SK-N-SH treated with all-trans-retinoic acid at 6 μM for 48 hours (cell line): ENCODE results near the gene XRCC3.

ENCODE experiments used
- ATAC-seq: fragments of 200-7000 bp; cut with Tn5 transposase; 3 replicates; pipeline ENCODE4 v1.9.1; 2020; ENCODE audit warnings: mild to moderate bottlenecking, moderate library complexity
- ARNTL ChIP-seq: fragments of 450-650 bp; formaldehyde crosslinking; IDR thresholded peaks from 2 replicates; pipeline ENCODE4 v1.5.0; 2020; ENCODE audit warnings: low read depth, mild to moderate bottlenecking, moderate library complexity, borderline replicate concordance
- BACH2 ChIP-seq: fragments of 250-450 bp; sonication (Bioruptor Pico); IDR thresholded peaks from 2 replicates; pipeline ENCODE4 v1.9.0; 2021; ENCODE audit warnings: mild to moderate bottlenecking, borderline replicate concordance
- CSDC2 ChIP-seq: fragments of 250-450 bp; sonication (Bioruptor Pico); IDR thresholded peaks from 2 replicates; pipeline ENCODE4 v1.5.0; 2020; ENCODE audit warnings: mild to moderate bottlenecking, moderate library complexity
- ESRRG ChIP-seq: fragments of 250-450 bp; sonication (Bioruptor Pico); IDR thresholded peaks from 2 replicates; pipeline ENCODE4 v1.6.1; 2021; ENCODE audit warnings: mild to moderate bottlenecking
- GLIS3 ChIP-seq: fragments of 250-450 bp; sonication (Bioruptor Pico); IDR thresholded peaks from 2 replicates; pipeline ENCODE4 v1.5.0; 2020; ENCODE audit warnings: mild to moderate bottlenecking, moderate library complexity
- ISL1 ChIP-seq: fragments of 250-450 bp; sonication (Bioruptor Pico); IDR thresholded peaks from 2 replicates; pipeline ENCODE4 v2.1.2; 2022; ENCODE audit warnings: mild to moderate bottlenecking, moderate library complexity
- OSR1 ChIP-seq: fragments of 250-450 bp; sonication (Bioruptor Pico); IDR thresholded peaks from 2 replicates; pipeline ENCODE4 v1.8.0; 2022; ENCODE audit warnings: moderate library complexity, mild to moderate bottlenecking, inconsistent platforms
- PPARA ChIP-seq: fragments of 250-450 bp; sonication (Bioruptor Pico); IDR thresholded peaks from 2 replicates; pipeline ENCODE4 v1.5.0; 2020; ENCODE audit warnings: mild to moderate bottlenecking, borderline replicate concordance
- RARB ChIP-seq: fragments of 250-450 bp; sonication (Bioruptor Pico); IDR thresholded peaks from 2 replicates; pipeline ENCODE4 v1.8.0; 2021; ENCODE audit warnings: mild to moderate bottlenecking, moderate library complexity
- SNAI2 ChIP-seq: fragments of 250-450 bp; sonication (Bioruptor Pico); IDR thresholded peaks from 2 replicates; pipeline ENCODE4 v1.5.0; 2020; ENCODE audit warnings: mild to moderate bottlenecking, moderate library complexity
- TCF4 ChIP-seq: fragments of 250-450 bp; sonication (Bioruptor Pico); IDR thresholded peaks from 2 replicates; pipeline ENCODE4 v1.8.0; 2021; ENCODE audit warnings: mild to moderate bottlenecking, moderate library complexity, borderline replicate concordance
- TOX ChIP-seq: fragments of 250-450 bp; sonication (Bioruptor Pico); IDR thresholded peaks from 2 replicates; pipeline ENCODE4 v1.8.0; 2021; ENCODE audit warnings: mild to moderate bottlenecking, moderate library complexity, borderline replicate concordance
- TSHZ2 ChIP-seq: fragments of 250-450 bp; sonication (Bioruptor Pico); IDR thresholded peaks from 2 replicates; pipeline ENCODE4 v1.5.0; 2020; ENCODE audit warnings: mild to moderate bottlenecking, moderate library complexity
- ZC3H10 ChIP-seq: fragments of 250-450 bp; sonication (Bioruptor Pico); IDR thresholded peaks from 2 replicates; pipeline ENCODE4 v1.5.1; 2021; ENCODE audit warnings: mild to moderate bottlenecking, moderate library complexity
- ZFP3 ChIP-seq: fragments of 250-450 bp; sonication (Bioruptor Pico); IDR thresholded peaks from 2 replicates; pipeline ENCODE4 v1.5.0; 2020; ENCODE audit warnings: mild to moderate bottlenecking, moderate library complexity
- ZFP30 ChIP-seq: fragments of 450-650 bp; formaldehyde crosslinking; IDR thresholded peaks from 2 replicates; pipeline ENCODE4 v1.5.0; 2022; ENCODE audit warnings: mild to moderate bottlenecking, moderate library complexity
- ZNF565 ChIP-seq: fragments of 450-650 bp; formaldehyde crosslinking; conservative IDR thresholded peaks from 2 replicates; pipeline ENCODE4 v1.5.0; 2020; ENCODE audit warnings: low read depth, mild to moderate bottlenecking, moderate library complexity
- ZNF70 ChIP-seq: fragments of 450-650 bp; formaldehyde crosslinking; IDR thresholded peaks from 2 replicates; pipeline ENCODE4 v1.5.0; 2020; ENCODE audit warnings: mild to moderate bottlenecking, moderate library complexity
- TF ChIP-seq, protein P1 (sequence below): fragments of 250-450 bp; sonication (Bioruptor Pico); IDR thresholded peaks from 2 replicates; pipeline ENCODE4 v1.5.1; 2020; ENCODE audit warnings: low read depth, mild to moderate bottlenecking, moderate library complexity
- TF ChIP-seq, protein P2 (sequence below): fragments of 250-450 bp; sonication (Bioruptor Pico); IDR thresholded peaks from 2 replicates; pipeline ENCODE4 v1.5.1; 2021; ENCODE audit warnings: mild to moderate bottlenecking, moderate library complexity
- TF ChIP-seq, protein P3 (sequence below): fragments of 250-450 bp; sonication (Bioruptor Pico); IDR thresholded peaks from 2 replicates; pipeline ENCODE4 v1.8.0; 2020; ENCODE audit warnings: mild to moderate bottlenecking, moderate library complexity, borderline replicate concordance

The XRCC3 gene

GRCh38 chr14:103675957-103676356 lies 39.3 kb downstream of the XRCC3 start:
- ATAC-seq = no peak
- TF ChIP-seq, protein P1, sequence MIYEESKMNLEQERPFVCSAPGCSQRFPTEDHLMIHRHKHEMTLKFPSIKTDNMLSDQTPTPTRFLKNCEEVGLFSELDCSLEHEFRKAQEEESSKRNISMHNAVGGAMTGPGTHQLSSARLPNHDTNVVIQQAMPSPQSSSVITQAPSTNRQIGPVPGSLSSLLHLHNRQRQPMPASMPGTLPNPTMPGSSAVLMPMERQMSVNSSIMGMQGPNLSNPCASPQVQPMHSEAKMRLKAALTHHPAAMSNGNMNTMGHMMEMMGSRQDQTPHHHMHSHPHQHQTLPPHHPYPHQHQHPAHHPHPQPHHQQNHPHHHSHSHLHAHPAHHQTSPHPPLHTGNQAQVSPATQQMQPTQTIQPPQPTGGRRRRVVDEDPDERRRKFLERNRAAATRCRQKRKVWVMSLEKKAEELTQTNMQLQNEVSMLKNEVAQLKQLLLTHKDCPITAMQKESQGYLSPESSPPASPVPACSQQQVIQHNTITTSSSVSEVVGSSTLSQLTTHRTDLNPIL (CRISPR knock-in tag) = no peak
- TF ChIP-seq OSR1 (CRISPR knock-in tag) = no peak
- TF ChIP-seq ISL1 (CRISPR knock-in tag) = no peak
- no peak for TF ChIP-seq TCF4
- TF ChIP-seq, protein P2, sequence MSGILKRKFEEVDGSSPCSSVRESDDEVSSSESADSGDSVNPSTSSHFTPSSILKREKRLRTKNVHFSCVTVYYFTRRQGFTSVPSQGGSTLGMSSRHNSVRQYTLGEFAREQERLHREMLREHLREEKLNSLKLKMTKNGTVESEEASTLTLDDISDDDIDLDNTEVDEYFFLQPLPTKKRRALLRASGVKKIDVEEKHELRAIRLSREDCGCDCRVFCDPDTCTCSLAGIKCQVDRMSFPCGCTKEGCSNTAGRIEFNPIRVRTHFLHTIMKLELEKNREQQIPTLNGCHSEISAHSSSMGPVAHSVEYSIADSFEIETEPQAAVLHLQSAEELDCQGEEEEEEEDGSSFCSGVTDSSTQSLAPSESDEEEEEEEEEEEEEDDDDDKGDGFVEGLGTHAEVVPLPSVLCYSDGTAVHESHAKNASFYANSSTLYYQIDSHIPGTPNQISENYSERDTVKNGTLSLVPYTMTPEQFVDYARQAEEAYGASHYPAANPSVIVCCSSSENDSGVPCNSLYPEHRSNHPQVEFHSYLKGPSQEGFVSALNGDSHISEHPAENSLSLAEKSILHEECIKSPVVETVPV (CRISPR knock-in tag) = no peak
- TF ChIP-seq ZC3H10 (CRISPR knock-in tag) = no peak
- TF ChIP-seq PPARA (CRISPR knock-in tag) = no peak

GRCh38 chr14:103671911-103672310 lies 43.3 kb downstream of the XRCC3 start:
- no peak for TF ChIP-seq ZNF70
- TF ChIP-seq SNAI2 (CRISPR knock-in tag) = no peak
- no peak for TF ChIP-seq GLIS3
- TF ChIP-seq TSHZ2 (CRISPR knock-in tag) = no peak
- TF ChIP-seq ESRRG (CRISPR knock-in tag) = no peak
- TF ChIP-seq ZFP3 (CRISPR knock-in tag) = no peak
- TF ChIP-seq PPARA (CRISPR knock-in tag) = no peak
- TF ChIP-seq, protein P2 (CRISPR knock-in tag) = no peak
- TF ChIP-seq OSR1 (CRISPR knock-in tag) = no peak
- TF ChIP-seq ZNF565 (CRISPR knock-in tag) = no peak
- TF ChIP-seq ZC3H10 (CRISPR knock-in tag) = no peak
- no peak for TF ChIP-seq TOX (CRISPR knock-in tag)
- ATAC-seq = no peak

DNA sequence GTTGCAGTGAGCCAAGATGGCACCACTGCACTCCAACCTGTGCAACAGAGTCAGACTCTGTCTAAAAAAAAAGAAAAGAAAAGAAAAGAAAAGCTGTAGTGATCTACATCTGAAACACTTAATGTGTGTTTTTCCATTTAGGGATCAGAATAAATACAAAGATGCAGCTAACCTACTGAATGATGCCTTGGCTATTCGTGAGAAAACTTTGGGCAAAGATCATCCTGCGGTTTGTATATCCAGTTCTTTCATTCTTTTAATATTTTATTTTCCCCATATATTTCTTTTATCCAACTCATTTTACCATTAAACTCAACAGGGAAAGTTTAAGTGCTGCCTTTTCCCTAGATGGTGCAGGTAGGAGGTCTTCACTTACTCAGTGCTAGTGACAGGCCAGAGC lies 45.9 kb downstream of the XRCC3 start:
- no peak for TF ChIP-seq ZFP30 (CRISPR knock-in tag)
- ATAC-seq = no peak

GRCh38 chr14:103668117-103668516 lies 47.1 kb downstream of the XRCC3 start:
- no peak for ATAC-seq
- TF ChIP-seq RARB (CRISPR knock-in tag) (no peak), GLIS3 (no peak), ESRRG (CRISPR knock-in tag) (no peak), BACH2 (CRISPR knock-in tag) (no peak), OSR1 (CRISPR knock-in tag) (no peak), TCF4 (no peak), ZNF70 (no peak), ZFP30 (CRISPR knock-in tag) (no peak), TSHZ2 (CRISPR knock-in tag) (no peak), PPARA (CRISPR knock-in tag) (no peak), ZNF565 (CRISPR knock-in tag) (no peak), TOX (CRISPR knock-in tag) (no peak), CSDC2 (CRISPR knock-in tag) (no peak), ARNTL (CRISPR knock-in tag) (no peak), ZC3H10 (CRISPR knock-in tag) (no peak), SNAI2 (CRISPR knock-in tag) (no peak)
- TF ChIP-seq, protein P2 (CRISPR knock-in tag) = no peak
- TF ChIP-seq, protein P3, sequence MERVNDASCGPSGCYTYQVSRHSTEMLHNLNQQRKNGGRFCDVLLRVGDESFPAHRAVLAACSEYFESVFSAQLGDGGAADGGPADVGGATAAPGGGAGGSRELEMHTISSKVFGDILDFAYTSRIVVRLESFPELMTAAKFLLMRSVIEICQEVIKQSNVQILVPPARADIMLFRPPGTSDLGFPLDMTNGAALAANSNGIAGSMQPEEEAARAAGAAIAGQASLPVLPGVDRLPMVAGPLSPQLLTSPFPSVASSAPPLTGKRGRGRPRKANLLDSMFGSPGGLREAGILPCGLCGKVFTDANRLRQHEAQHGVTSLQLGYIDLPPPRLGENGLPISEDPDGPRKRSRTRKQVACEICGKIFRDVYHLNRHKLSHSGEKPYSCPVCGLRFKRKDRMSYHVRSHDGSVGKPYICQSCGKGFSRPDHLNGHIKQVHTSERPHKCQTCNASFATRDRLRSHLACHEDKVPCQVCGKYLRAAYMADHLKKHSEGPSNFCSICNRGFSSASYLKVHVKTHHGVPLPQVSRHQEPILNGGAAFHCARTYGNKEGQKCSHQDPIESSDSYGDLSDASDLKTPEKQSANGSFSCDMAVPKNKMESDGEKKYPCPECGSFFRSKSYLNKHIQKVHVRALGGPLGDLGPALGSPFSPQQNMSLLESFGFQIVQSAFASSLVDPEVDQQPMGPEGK (CRISPR knock-in tag) = no peak
